A549 (cell line): ENCODE data around the gene SOS1. TPM values are rescaled to one million over a fixed set of nuclear protein-coding genes. Genes with fewer than 3 reads are reported as not detected.
A peak's percentile ranks its signal among the peaks of the same experiment; 100 is the strongest.

Experiments used
- ATAC-seq, 2 experiments: fragments of 200-7000 bp in 1 of 2; fragments of >200 bp in 1 of 2; cut with Nextera tagmentation in 1 of 2; cut with Tn5 transposase in 1 of 2; 3 replicates each; pipeline versions ENCODE4 v1.8.0 to v1.9.1; 2018 to 2020; ENCODE audit warnings: mild to moderate bottlenecking in 1 of 2, moderate library complexity in 1 of 2
- CTCF ChIA-PET: fragments of 300-600 bp; sonication (Branson Sonifier 250); formaldehyde crosslinking; extraction: SDS; loops from one replicate; lab custom pipeline; 2021; ENCODE audit warnings: antibody characterized with exemption, inconsistent platforms; lab: Yijun Ruan, JAX
- POLR2A ChIA-PET: fragments of 350-600 bp; formaldehyde crosslinking; extraction: SDS; loops from one replicate; lab custom pipeline; 2021; ENCODE audit warnings: antibody characterized with exemption, inconsistent platforms; lab: Yijun Ruan, JAX
- DNase-seq, 2 experiments: peaks; one replicate each; pipeline versions ENCODE4 v3.0.0 to v3.0.0-alpha.2; 2011 to 2016; ENCODE audit warnings: low read depth in 1 of 2, low spot score in 1 of 2
- FAIRE-seq: peaks from 2 replicates; lab custom pipeline; 2011; peaks lifted over from hg19 to GRCh38; lab: Jason Lieb, UNC
- H3K27ac ChIP-seq, 2 experiments: fragments of >200 bp; sonication (Bioruptor Twin); formaldehyde crosslinking; 3 replicates each; pipeline ENCODE4 v1.5.1; 2016 to 2017
- H3K4me1 ChIP-seq: fragments of >200 bp; sonication (Bioruptor Twin); formaldehyde crosslinking; 3 replicates; pipeline ENCODE4 v1.6.1; 2016
- H3K4me2 ChIP-seq: fragments of >200 bp; sonication (Bioruptor Twin); formaldehyde crosslinking; 3 replicates; pipeline ENCODE4 v1.6.1; 2016
- H3K4me3 ChIP-seq: fragments of >200 bp; sonication (Bioruptor Twin); formaldehyde crosslinking; 3 replicates; pipeline ENCODE4 v1.5.1; 2016
- H3K9me3 ChIP-seq: fragments of >200 bp; sonication (Bioruptor Twin); formaldehyde crosslinking; 3 replicates; pipeline ENCODE4 v1.6.1; 2016
- CBX8 ChIP-seq: fragments of 200-600 bp; sonication (generic); IDR thresholded peaks from 2 replicates; pipeline ENCODE4 v1.6.1; 2016
- CEBPB ChIP-seq, 2 experiments: fragments of >200 bp in 1 of 2; sonication (Bioruptor Twin) in 1 of 2; formaldehyde crosslinking in 1 of 2; IDR thresholded peaks; 2 replicates each; pipeline ENCODE4 v1.6.1; 2012 to 2016
- CHD2 ChIP-seq: fragments of 150-350 bp; IDR thresholded peaks from 2 replicates; pipeline ENCODE4 v1.6.1; 2014; ENCODE audit warnings: low read length; ENCODE audit not compliant: partially characterized antibody
- EHMT2 ChIP-seq: fragments of 200-600 bp; sonication (generic); IDR thresholded peaks from 2 replicates; pipeline ENCODE4 v1.6.1; 2016; ENCODE audit warnings: antibody characterized with exemption, low read depth, mild to moderate bottlenecking, moderate library complexity
- EP300 ChIP-seq, 2 experiments: fragments of >200 bp; sonication (Bioruptor Twin); formaldehyde crosslinking; IDR thresholded peaks; 2 replicates in 1 of 2; 3 replicates in 1 of 2; pipeline ENCODE4 v1.6.1; 2016 to 2017
- ESRRA ChIP-seq: fragments of 150-350 bp; IDR thresholded peaks from 2 replicates; pipeline ENCODE4 v1.6.1; 2014; ENCODE audit warnings: mild to moderate bottlenecking, low read length, borderline replicate concordance
- FOSL2 ChIP-seq, 2 experiments: fragments of 450-650 bp in 1 of 2; fragments of >200 bp in 1 of 2; sonication (Bioruptor Twin) in 1 of 2; formaldehyde crosslinking; IDR thresholded peaks; 2 replicates each; pipeline versions ENCODE4 v1.5.0 to v1.6.1; 2016 to 2020; ENCODE audit warnings: mild to moderate bottlenecking in 1 of 2, moderate library complexity in 1 of 2
- HEYL ChIP-seq: fragments of 250-450 bp; sonication (Bioruptor Pico); IDR thresholded peaks from 2 replicates; pipeline ENCODE4 v1.8.0; 2021; ENCODE audit warnings: mild to moderate bottlenecking, moderate library complexity
- HOXA7 ChIP-seq: fragments of 250-450 bp; sonication (Bioruptor Pico); IDR thresholded peaks from 2 replicates; pipeline ENCODE4 v1.5.0; 2020; ENCODE audit warnings: mild to moderate bottlenecking, moderate library complexity
- KDM1A ChIP-seq: fragments of 200-600 bp; sonication (generic); IDR thresholded peaks from 2 replicates; pipeline ENCODE4 v1.6.1; 2016; ENCODE audit warnings: low read depth, mild to moderate bottlenecking
- KDM5A ChIP-seq: fragments of 200-600 bp; sonication (generic); IDR thresholded peaks from 2 replicates; pipeline ENCODE4 v1.6.1; 2016; ENCODE audit warnings: antibody characterized with exemption, mild to moderate bottlenecking
- MAFK ChIP-seq: fragments of 450-650 bp; IDR thresholded peaks from 2 replicates; pipeline ENCODE4 v1.6.1; 2014; ENCODE audit not compliant: partially characterized antibody
- MAZ ChIP-seq: fragments of 150-350 bp; IDR thresholded peaks from 2 replicates; pipeline ENCODE4 v1.6.1; 2014; ENCODE audit warnings: antibody characterized with exemption, low read depth, low read length, borderline replicate concordance
- NFE2L2 ChIP-seq: fragments of 150-350 bp; conservative IDR thresholded peaks from 2 replicates; pipeline ENCODE4 v1.6.1; 2014; ENCODE audit warnings: low read length
- NR3C1 ChIP-seq: fragments of >200 bp; sonication (Bioruptor Twin); formaldehyde crosslinking; IDR thresholded peaks from 3 replicates; pipeline ENCODE4 v1.6.1; 2017
- RAD21 ChIP-seq, 2 experiments: fragments of >200 bp in 1 of 2; sonication (Bioruptor Twin) in 1 of 2; formaldehyde crosslinking in 1 of 2; IDR thresholded peaks in 1 of 2; conservative IDR thresholded peaks in 1 of 2; 2 replicates in 1 of 2; 3 replicates in 1 of 2; pipeline ENCODE4 v1.6.1; 2012 to 2018; ENCODE audit warnings: inconsistent platforms in 1 of 2
- RARB ChIP-seq: fragments of 250-450 bp; sonication (Bioruptor Pico); IDR thresholded peaks from 2 replicates; pipeline ENCODE4 v1.8.0; 2021; ENCODE audit warnings: mild to moderate bottlenecking, moderate library complexity
- SMC3 ChIP-seq: fragments of >200 bp; sonication (Bioruptor Twin); formaldehyde crosslinking; IDR thresholded peaks from 3 replicates; pipeline ENCODE4 v1.6.1; 2018; ENCODE audit warnings: inconsistent platforms
- TFCP2L1 ChIP-seq: fragments of 250-450 bp; sonication (Bioruptor Pico); IDR thresholded peaks from 2 replicates; pipeline ENCODE4 v1.5.0; 2021; ENCODE audit warnings: mild to moderate bottlenecking
- TP53 ChIP-seq: fragments of 250-450 bp; sonication (Bioruptor Pico); IDR thresholded peaks from 2 replicates; pipeline ENCODE4 v1.5.0; 2021; ENCODE audit warnings: mild to moderate bottlenecking, moderate library complexity
- WGBS: methylation state at CpG from one replicate; pipeline ENCODE4 v1.1.6; 2017; ENCODE audit errors: missing lambda C conversion rate; 5-methylcytosine and 5-hydroxymethylcytosine counted together
- polyA plus RNA-seq, 4 experiments: library from polyadenylated mRNA; depleted of rRNA in 3 of 4; stranded (reverse); fragments of >200 nt; fragmentation: RNase III in 1 of 4; extraction: RNeasy Plus Mini Kit Qiagen cat#74134 plus additional on column Dnase treatment in 1 of 4; gene quantifications; 2 replicates in 3 of 4; 3 replicates in 1 of 4; pipeline ENCODE4 v1.2.3, GENCODE V29; 2011 to 2017
- TF ChIP-seq, protein P1 (sequence below): IDR thresholded peaks from 2 replicates; pipeline ENCODE4 v1.6.1; 2012
- TF ChIP-seq, protein P2 (sequence below): fragments of >200 bp; sonication (Bioruptor Twin); formaldehyde crosslinking; IDR thresholded peaks from 3 replicates; pipeline ENCODE4 v1.5.1; 2016
- TF ChIP-seq, protein P3 (sequence below): fragments of 250-450 bp; sonication (Bioruptor Pico); IDR thresholded peaks from 2 replicates; pipeline ENCODE4 v1.5.0; 2021; ENCODE audit warnings: mild to moderate bottlenecking, moderate library complexity, borderline replicate concordance
- TF ChIP-seq, protein P4 (sequence below): IDR thresholded peaks from 2 replicates; pipeline ENCODE4 v1.6.1; 2012; ENCODE audit warnings: low read depth, borderline replicate concordance
- TF ChIP-seq, protein P5 (sequence below): IDR thresholded peaks from 2 replicates; pipeline ENCODE4 v1.6.1; 2012
- TF ChIP-seq, protein P6 (sequence below): fragments of 250-450 bp; sonication (Bioruptor Pico); IDR thresholded peaks from 2 replicates; pipeline ENCODE4 v1.5.0; 2020; ENCODE audit warnings: low read depth, mild to moderate bottlenecking, moderate library complexity

SOS1 gene
- polyA plus RNA-seq, 2 of the 4 experiments (the other 2 are of a cell fraction), result 19.6 to 48.9 TPM

DNA sequence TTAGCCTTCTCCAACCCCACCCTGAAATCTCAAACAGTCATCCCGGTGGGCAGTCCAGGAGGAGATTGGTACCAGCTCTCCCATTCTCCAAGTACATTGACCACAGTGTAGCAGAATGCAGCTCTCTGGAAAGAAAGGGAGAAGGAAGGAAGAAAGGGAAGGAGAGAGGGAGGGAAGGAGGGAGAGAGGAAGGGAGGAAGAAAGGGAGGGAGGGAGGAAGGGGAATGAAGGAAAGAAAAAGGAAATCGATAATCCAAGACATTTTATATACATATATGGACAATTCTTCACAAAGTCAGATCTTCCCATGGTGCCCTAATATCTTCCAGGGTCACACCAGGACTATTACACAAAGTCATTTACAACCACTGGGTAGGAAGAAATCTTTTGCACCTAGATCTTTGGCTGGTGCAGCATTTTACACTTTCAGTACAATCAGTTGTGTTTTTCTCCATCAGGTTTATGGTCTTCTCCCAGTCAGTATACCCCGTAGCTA lies 172.4 kb downstream of the SOS1 start:
- Histone ChIP-seq H3K4me3 (no peak overlapping the region), H3K27ac (no peak overlapping the region), H3K4me2 (no peak overlapping the region), H3K4me1 (peaks cover 15% of the 10 kb centered on the region), H3K9me3 (no peaks in the 10 kb centered on the region)
- ChIA-PET POLR2A (interaction anchor here (1.5 to 1.6 kb wide), 2 partner anchors 73 to 197 kb away, joined by 5 to 15 read pairs; partner anchors contain the start of genes DHX57, MORN2 and SRSF7), CTCF (interaction anchor here (0.6 to 7.2 kb wide), 40 partner anchors 9 to 429 kb away, joined by 3 to 97 read pairs (median 4); no protein-coding TSS in a partner anchor)
- WGBS, result 69% methylated on average over 3 of the region's 3 CpGs
- TF ChIP-seq, protein P1, sequence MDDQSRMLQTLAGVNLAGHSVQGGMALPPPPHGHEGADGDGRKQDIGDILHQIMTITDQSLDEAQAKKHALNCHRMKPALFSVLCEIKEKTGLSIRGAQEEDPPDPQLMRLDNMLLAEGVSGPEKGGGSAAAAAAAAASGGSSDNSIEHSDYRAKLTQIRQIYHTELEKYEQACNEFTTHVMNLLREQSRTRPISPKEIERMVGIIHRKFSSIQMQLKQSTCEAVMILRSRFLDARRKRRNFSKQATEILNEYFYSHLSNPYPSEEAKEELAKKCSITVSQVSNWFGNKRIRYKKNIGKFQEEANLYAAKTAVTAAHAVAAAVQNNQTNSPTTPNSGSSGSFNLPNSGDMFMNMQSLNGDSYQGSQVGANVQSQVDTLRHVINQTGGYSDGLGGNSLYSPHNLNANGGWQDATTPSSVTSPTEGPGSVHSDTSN, result no peak
- TF ChIP-seq CBX8, result no peak
- no peak for FAIRE-seq
- DNase-seq, result no peak
- ATAC-seq, result no peak

DNA sequence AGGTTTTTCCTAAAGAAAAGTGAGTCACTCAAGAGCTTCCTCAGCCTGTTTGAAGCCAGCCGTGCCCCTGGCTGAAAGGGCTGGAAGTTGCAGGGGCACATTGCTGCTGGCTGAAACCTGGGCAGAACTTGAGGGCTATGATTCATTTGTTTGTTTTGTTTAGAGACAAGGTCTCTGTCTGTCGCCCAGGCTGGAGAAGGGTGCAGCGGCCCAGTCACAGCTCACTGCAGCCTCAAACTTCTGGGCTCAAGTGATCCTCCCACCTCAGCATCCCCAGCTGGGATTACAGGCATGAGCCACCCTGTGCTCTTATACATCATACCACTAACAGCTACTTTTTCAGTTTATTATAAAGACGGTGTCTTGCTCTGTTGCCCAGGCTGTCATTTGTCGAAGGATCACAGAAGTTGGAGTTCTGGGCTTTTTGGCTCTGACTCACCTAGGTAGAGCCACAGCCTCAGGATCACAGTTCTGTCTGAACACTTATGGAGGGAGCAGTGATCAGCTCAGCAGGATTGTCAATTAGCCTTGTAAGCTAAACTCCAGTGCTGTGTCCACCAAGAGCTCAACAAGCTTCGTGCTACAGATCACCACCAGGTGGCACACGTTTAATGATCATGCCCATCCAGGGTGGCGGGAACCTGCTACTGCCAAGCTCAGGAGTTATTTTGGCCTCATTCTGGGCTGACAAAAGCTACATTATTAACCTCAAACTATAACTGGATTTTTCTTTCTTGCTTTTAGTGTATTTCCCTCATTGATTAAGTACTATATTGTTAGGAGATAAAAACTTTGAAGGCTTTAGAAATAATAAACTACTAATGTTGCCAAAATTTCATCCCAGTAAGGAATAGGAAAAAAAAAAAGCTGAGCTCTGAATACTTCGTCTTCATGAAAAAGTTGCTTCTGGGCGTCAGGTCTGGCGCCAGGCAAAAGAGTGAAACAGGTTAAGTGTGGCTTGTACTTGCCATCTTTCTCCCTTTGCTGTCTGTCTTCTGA lies 173.3 kb downstream of the SOS1 start:
- WGBS, result 7% methylated on average over 11 of the region's 11 CpGs
- FAIRE-seq (peak; percentile 98), DNase-seq (peak; percentile 91 to 95), ATAC-seq (peak; percentile 95 to 98)
- Histone ChIP-seq H3K9me3 (no peaks in the 10 kb centered on the region), H3K27ac (peak overlapping the region; percentile 23 to 70; a peak in 5 of 6 replicates), H3K4me3 (no peak overlapping the region), H3K4me1 (peaks cover 15% of the 10 kb centered on the region), H3K4me2 (peak overlapping the region; percentile 71)
- ChIA-PET POLR2A (interaction anchor here (0.5 to 1.6 kb wide), 5 partner anchors 72 to 416 kb away, joined by 3 to 15 read pairs (median 5); partner anchors contain the start of genes DHX57, MORN2, SOS1 and SRSF7), CTCF (interaction anchor here (0.6 to 7.2 kb wide), 58 partner anchors 9 to 428 kb away, joined by 3 to 97 read pairs (median 4); no protein-coding TSS in a partner anchor)
- TF ChIP-seq NR3C1, result no peak
- peak; percentile 36; the same call in 1 of the 2 replicates for TF ChIP-seq FOSL2 (IDR thresholded peaks at IDR 0.05)
- peak; percentile 70 for TF ChIP-seq FOSL2 (CRISPR knock-in tag; IDR thresholded peaks at IDR 0.05)
- TF ChIP-seq KDM1A, result no peak
- TF ChIP-seq MAFK, result peak; percentile 57
- no peak for TF ChIP-seq CHD2
- TF ChIP-seq RARB, result no peak
- TF ChIP-seq MAZ, result no peak
- TF ChIP-seq, protein P2, sequence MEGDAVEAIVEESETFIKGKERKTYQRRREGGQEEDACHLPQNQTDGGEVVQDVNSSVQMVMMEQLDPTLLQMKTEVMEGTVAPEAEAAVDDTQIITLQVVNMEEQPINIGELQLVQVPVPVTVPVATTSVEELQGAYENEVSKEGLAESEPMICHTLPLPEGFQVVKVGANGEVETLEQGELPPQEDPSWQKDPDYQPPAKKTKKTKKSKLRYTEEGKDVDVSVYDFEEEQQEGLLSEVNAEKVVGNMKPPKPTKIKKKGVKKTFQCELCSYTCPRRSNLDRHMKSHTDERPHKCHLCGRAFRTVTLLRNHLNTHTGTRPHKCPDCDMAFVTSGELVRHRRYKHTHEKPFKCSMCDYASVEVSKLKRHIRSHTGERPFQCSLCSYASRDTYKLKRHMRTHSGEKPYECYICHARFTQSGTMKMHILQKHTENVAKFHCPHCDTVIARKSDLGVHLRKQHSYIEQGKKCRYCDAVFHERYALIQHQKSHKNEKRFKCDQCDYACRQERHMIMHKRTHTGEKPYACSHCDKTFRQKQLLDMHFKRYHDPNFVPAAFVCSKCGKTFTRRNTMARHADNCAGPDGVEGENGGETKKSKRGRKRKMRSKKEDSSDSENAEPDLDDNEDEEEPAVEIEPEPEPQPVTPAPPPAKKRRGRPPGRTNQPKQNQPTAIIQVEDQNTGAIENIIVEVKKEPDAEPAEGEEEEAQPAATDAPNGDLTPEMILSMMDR, result peak; percentile 92
- TF ChIP-seq, protein P1, result no peak
- no peak for TF ChIP-seq TP53 (CRISPR knock-in tag)
- TF ChIP-seq, protein P3, sequence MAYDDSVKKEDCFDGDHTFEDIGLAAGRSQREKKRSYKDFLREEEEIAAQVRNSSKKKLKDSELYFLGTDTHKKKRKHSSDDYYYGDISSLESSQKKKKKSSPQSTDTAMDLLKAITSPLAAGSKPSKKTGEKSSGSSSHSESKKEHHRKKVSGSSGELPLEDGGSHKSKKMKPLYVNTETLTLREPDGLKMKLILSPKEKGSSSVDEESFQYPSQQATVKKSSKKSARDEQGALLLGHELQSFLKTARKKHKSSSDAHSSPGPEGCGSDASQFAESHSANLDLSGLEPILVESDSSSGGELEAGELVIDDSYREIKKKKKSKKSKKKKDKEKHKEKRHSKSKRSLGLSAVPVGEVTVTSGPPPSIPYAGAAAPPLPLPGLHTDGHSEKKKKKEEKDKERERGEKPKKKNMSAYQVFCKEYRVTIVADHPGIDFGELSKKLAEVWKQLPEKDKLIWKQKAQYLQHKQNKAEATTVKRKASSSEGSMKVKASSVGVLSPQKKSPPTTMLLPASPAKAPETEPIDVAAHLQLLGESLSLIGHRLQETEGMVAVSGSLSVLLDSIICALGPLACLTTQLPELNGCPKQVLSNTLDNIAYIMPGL (CRISPR knock-in tag), result no peak
- TF ChIP-seq EHMT2, result no peak
- TF ChIP-seq TFCP2L1 (CRISPR knock-in tag), result no peak
- peak; percentile 76 to 84 for TF ChIP-seq RAD21 (conservative IDR thresholded peaks at IDR 0.05 in 1 of 2, IDR thresholded peaks at IDR 0.05 in 1 of 2)
- peak; percentile 88 for TF ChIP-seq SMC3
- TF ChIP-seq, protein P4, sequence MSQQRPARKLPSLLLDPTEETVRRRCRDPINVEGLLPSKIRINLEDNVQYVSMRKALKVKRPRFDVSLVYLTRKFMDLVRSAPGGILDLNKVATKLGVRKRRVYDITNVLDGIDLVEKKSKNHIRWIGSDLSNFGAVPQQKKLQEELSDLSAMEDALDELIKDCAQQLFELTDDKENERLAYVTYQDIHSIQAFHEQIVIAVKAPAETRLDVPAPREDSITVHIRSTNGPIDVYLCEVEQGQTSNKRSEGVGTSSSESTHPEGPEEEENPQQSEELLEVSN, result peak; percentile 79; the same call in 1 of the 2 replicates
- TF ChIP-seq NFE2L2, result no peak
- no peak for TF ChIP-seq EP300 (IDR thresholded peaks at IDR 0.05)
- TF ChIP-seq, protein P5, sequence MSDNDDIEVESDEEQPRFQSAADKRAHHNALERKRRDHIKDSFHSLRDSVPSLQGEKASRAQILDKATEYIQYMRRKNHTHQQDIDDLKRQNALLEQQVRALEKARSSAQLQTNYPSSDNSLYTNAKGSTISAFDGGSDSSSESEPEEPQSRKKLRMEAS, result peak; percentile 36; the same call in 1 of the 2 replicates
- TF ChIP-seq HEYL (CRISPR knock-in tag), result no peak
- TF ChIP-seq KDM5A, result no peak
- no peak for TF ChIP-seq HOXA7 (CRISPR knock-in tag)
- no peak for TF ChIP-seq ESRRA
- TF ChIP-seq, protein P6, sequence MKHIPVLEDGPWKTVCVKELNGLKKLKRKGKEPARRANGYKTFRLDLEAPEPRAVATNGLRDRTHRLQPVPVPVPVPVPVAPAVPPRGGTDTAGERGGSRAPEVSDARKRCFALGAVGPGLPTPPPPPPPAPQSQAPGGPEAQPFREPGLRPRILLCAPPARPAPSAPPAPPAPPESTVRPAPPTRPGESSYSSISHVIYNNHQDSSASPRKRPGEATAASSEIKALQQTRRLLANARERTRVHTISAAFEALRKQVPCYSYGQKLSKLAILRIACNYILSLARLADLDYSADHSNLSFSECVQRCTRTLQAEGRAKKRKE (CRISPR knock-in tag), result no peak
- no peak for TF ChIP-seq CEBPB (IDR thresholded peaks at IDR 0.05)
